ENCODE measurements around the gene DLK1. TPM values are rescaled to one million over a fixed set of nuclear protein-coding genes. Genes with fewer than 3 reads are reported as not detected.

DLK1 gene
- total RNA-seq, 2 donors from 2014 or later, result 2.2 TPM; not detected in 1

GRCh38 chr14:100730581-100730980 lies 3.9 kb downstream of the DLK1 start:
- no peak for DNase-seq
- Histone ChIP-seq H3K9me3 (no peaks in the 10 kb centered on the region), H3K4me1 (no peaks in the 10 kb centered on the region), H3K4me3 (no peak overlapping the region), H3K9ac (ENCODE audit: low read depth in 2 of 2, low read length in 2 of 2) (no peak overlapping the region), H3K27ac (no peak overlapping the region), H3K36me3 (no peaks in the 10 kb centered on the region), H3K27me3 (peaks cover 20% of the 10 kb centered on the region)
- intact Hi-C loops (cut with DNase I), result no loop called here
- TF ChIP-seq CTCF (IDR thresholded peaks at IDR 0.05), result no peak

GRCh38 chr14:100731011-100731670 lies 4.4 kb downstream of the DLK1 start:
- intact Hi-C loops (cut with DNase I), result no loop called here
- Histone ChIP-seq H3K4me1 (no peaks in the 10 kb centered on the region), H3K27ac (no peak overlapping the region), H3K27me3 (peaks cover 17% of the 10 kb centered on the region), H3K36me3 (no peaks in the 10 kb centered on the region), H3K4me3 (no peak overlapping the region), H3K9ac (ENCODE audit: low read depth in 2 of 2, low read length in 2 of 2) (no peak overlapping the region), H3K9me3 (no peaks in the 10 kb centered on the region)
- TF ChIP-seq CTCF (IDR thresholded peaks at IDR 0.05), result no peak
- no peak for DNase-seq

- Histone ChIP-seq H3K27me3 (peaks cover 10% of the 10 kb centered on the region), H3K27ac (no peak overlapping the region), H3K9ac (ENCODE audit: low read depth in 2 of 2, low read length in 2 of 2) (no peak overlapping the region), H3K36me3 (no peaks in the 10 kb centered on the region), H3K9me3 (no peaks in the 10 kb centered on the region), H3K4me3 (no peak overlapping the region), H3K4me1 (no peaks in the 10 kb centered on the region)
- intact Hi-C loops (cut with DNase I), result no loop called here
- no peak for TF ChIP-seq CTCF (IDR thresholded peaks at IDR 0.05)
- no peak for DNase-seq
Observed at GRCh38 chr14:100731846-100732765, 5.4 kb downstream of the DLK1 start.

- H3K27me3 ChIP-seq, result peaks cover 4% of the 10 kb centered on the region
- H3K4me1 ChIP-seq, result no peaks in the 10 kb centered on the region
- H3K27ac ChIP-seq, result no peak overlapping the region
- H3K4me3 ChIP-seq, result no peak overlapping the region
- no peak for DNase-seq
- TF ChIP-seq CTCF (IDR thresholded peaks at IDR 0.05), result no peak
- intact Hi-C loops (cut with DNase I), result no loop called here
- H3K9me3 ChIP-seq, result no peaks in the 10 kb centered on the region
- H3K36me3 ChIP-seq, result no peaks in the 10 kb centered on the region
- H3K9ac ChIP-seq (ENCODE audit: low read depth in 2 of 2, low read length in 2 of 2), result no peak overlapping the region
Observed at GRCh38 chr14:100732766-100733100, 6.0 kb downstream of the DLK1 start.

GRCh38 chr14:100733152-100733850 lies 6.6 kb downstream of the DLK1 start:
- Histone ChIP-seq H3K9me3 (no peaks in the 10 kb centered on the region), H3K36me3 (no peaks in the 10 kb centered on the region), H3K4me3 (no peak overlapping the region), H3K27ac (no peak overlapping the region), H3K9ac (ENCODE audit: low read depth in 2 of 2, low read length in 2 of 2) (no peak overlapping the region), H3K27me3 (peaks cover 4% of the 10 kb centered on the region), H3K4me1 (no peaks in the 10 kb centered on the region)
- DNase-seq, result no peak
- intact Hi-C loops (cut with DNase I), result no loop called here
- no peak for TF ChIP-seq CTCF (IDR thresholded peaks at IDR 0.05)
